Ovary (tissue), 9 donors: ENCODE results near the gene OSBPL2. TPM values are rescaled to one million over a fixed set of nuclear protein-coding genes. Genes with fewer than 3 reads are reported as not detected.
A peak's percentile ranks its signal among the peaks of the same experiment; 100 is the strongest.

Source experiments
- DNase-seq, 5 donors: peaks; one replicate each; pipeline ENCODE4 v3.0.0-alpha.2; 2019 to 2020
- H3K27ac ChIP-seq, 2 donors: fragments of 200-600 bp; one replicate each; pipeline versions ENCODE4 v1.5.1 to v1.8.0; 2019 to 2022
- H3K27me3 ChIP-seq: fragments of 200-600 bp; one replicate; pipeline ENCODE4 v1.8.0; 2022
- H3K36me3 ChIP-seq: fragments of 200-600 bp; sonication (generic); one replicate; pipeline ENCODE4 v1.5.1; 2019
- H3K4me1 ChIP-seq: one replicate; pipeline ENCODE4 v1.8.1; 2013; ENCODE audit warnings: mild to moderate bottlenecking, moderate library complexity; ENCODE audit not compliant: insufficient read depth
- H3K4me3 ChIP-seq: fragments of 200-600 bp; sonication (generic); one replicate; pipeline ENCODE4 v1.5.1; 2017
- H3K9me3 ChIP-seq, 2 donors: fragments of 200-600 bp in 1 of 2; sonication (generic) in 1 of 2; one replicate each; pipeline versions ENCODE4 v1.5.1 to v1.8.1; 2013 to 2019; ENCODE audit warnings: mild to moderate bottlenecking in 1 of 2, moderate library complexity in 1 of 2
- CTCF ChIP-seq, 3 donors: fragments of 450-650 bp in 2 of 3; fragments of 200-600 bp in 1 of 3; IDR thresholded peaks; one replicate each; pipeline versions ENCODE4 v1.5.1 to v1.8.0; 2016 to 2022; ENCODE audit warnings: antibody characterized with exemption in 3 of 3, mild to moderate bottlenecking in 1 of 3
- EP300 ChIP-seq: sonication (generic); formaldehyde crosslinking; IDR thresholded peaks from one replicate; pipeline ENCODE4 v1.6.1; 2017; ENCODE audit warnings: antibody characterized with exemption
- POLR2A ChIP-seq: fragments of 450-650 bp; IDR thresholded peaks from one replicate; pipeline ENCODE4 v1.6.1; 2017; ENCODE audit warnings: antibody characterized with exemption, mild to moderate bottlenecking, moderate library complexity
- WGBS, 3 donors: extraction: QIAGEN DNeasy Blood & Tissue Kit in 1 of 3; methylation state at CpG; one replicate each; pipeline versions ENCODE4 v1.1.5 to v1.1.7; 2013 to 2017; 5-methylcytosine and 5-hydroxymethylcytosine counted together
- intact Hi-C, 4 donors: fragments of 100-400 bp; cut with DNase I; formaldehyde crosslinking; loops; one replicate each; pipeline versions ENCODE4 v1.11.0 to v1.15.1; 2022 to 2023
- polyA plus RNA-seq, 2 donors: library from polyadenylated mRNA; stranded (reverse); fragments of 200-250 nt in 1 of 2; fragments of 350-450 nt in 1 of 2; fragmentation: Illumina TruSeq in 1 of 2; extraction: RNeasy Lipid Tissue Mini Kit (QIAGEN cat#74804) in 1 of 2; gene quantifications; one replicate each; pipeline ENCODE4 v1.2.3, GENCODE V29; 2013 to 2014
- total RNA-seq, 7 donors: library from RNA; depleted of rRNA in 2 of 7; stranded (reverse); fragments of >200 nt in 2 of 7; fragmentation: NEBNext Ultra II Directional in 3 of 7; extraction: Animal tissue kit (Norgen Biotek cat#: 25700) in 3 of 7; gene quantifications; one replicate each; pipeline versions ENCODE4 v1.1.0 to v1.2.4, GENCODE V29; 2016 to 2023
- donor health status: DM: no; HTN: no; CAD: no; lungs with moderate emphysema.
- donor health status: DM: no; HTN: no; CAD: no.
- donor health status: Bipolar disorder and iron deficiency.
- donor health status: DM: yes; HTN: yes; CAD: no.
- donor health status: DM: no; HTN: no; CAD: no.
- donor health status: DM: yes; HTN: yes; CAD: no.

Gene OSBPL2
- total and polyA plus RNA-seq, 9 donors: 14.2 to 42.2 (median 34.4) TPM

- WGBS, 3 donors: 45 to 53% (median 51%) methylated on average over 26 to 38 of the region's 38 CpGs
- intact Hi-C loops: no loop called here
- H3K27me3 ChIP-seq: peaks cover 2% of the 10 kb centered on the region
Measured at GRCh38 chr20:62217913-62218773, 20.2 kb upstream of the OSBPL2 start.

GRCh38 chr20:62219101-62219991 lies 19.0 kb upstream of the OSBPL2 start:
- DNase-seq: no peak
- H3K4me3 ChIP-seq: no peak overlapping the region
- no peaks in the 10 kb centered on the region for H3K9me3 ChIP-seq
- intact Hi-C loops: no loop called here
- peaks cover 10% of the 10 kb centered on the region for H3K4me1 ChIP-seq
- WGBS, 3 donors: 1 to 2% (median 1%) methylated on average over 57 to 84 of the region's 84 CpGs
- TF ChIP-seq POLR2A (no peak), CTCF (IDR thresholded peaks at IDR 0.05) (no peak), EP300 (no peak)
- peaks cover 2% of the 10 kb centered on the region for H3K27me3 ChIP-seq
- no peak overlapping the region for H3K27ac ChIP-seq
- no peaks in the 10 kb centered on the region for H3K36me3 ChIP-seq

More at GRCh38 chr20:62217913-62218773, 20.2 kb upstream of the OSBPL2 start:
- no peak overlapping the region for H3K27ac ChIP-seq
- no peak for TF ChIP-seq EP300
- no peak for TF ChIP-seq POLR2A
- no peak for TF ChIP-seq CTCF (IDR thresholded peaks at IDR 0.05)
- DNase-seq: no peak
- H3K4me1 ChIP-seq: peaks cover 10% of the 10 kb centered on the region
- no peak overlapping the region for H3K4me3 ChIP-seq
- H3K36me3 ChIP-seq: no peaks in the 10 kb centered on the region
- no peaks in the 10 kb centered on the region for H3K9me3 ChIP-seq

- peaks cover 2% of the 10 kb centered on the region for H3K27me3 ChIP-seq
- no peaks in the 10 kb centered on the region for H3K9me3 ChIP-seq
- TF ChIP-seq POLR2A: no peak
- TF ChIP-seq CTCF (IDR thresholded peaks at IDR 0.05): no peak
- TF ChIP-seq EP300: no peak
- 0 to 1% (median 1%) methylated on average over 12 to 84 of the region's 84 CpGs for WGBS, 3 donors
- H3K36me3 ChIP-seq: no peaks in the 10 kb centered on the region
- DNase-seq: peak; percentile 31 to 74 (median 65)
- intact Hi-C loops: no loop called here
- H3K4me1 ChIP-seq: peaks cover 10% of the 10 kb centered on the region
- no peak within 1 kb of the TSS for H3K27ac ChIP-seq
- H3K4me3 ChIP-seq: no peak within 1 kb of the TSS
Measured at GRCh38 chr20:62219992-62220665, 18.2 kb upstream of the OSBPL2 start, which contains the start of gene HRH3. TSS of gene HRH3 (minus strand) at chr20:62220278. CDS start at chr20:62219970, 308 bp downstream.
